GM10266 (cell line): ENCODE results near the gene HSPB8.

Source experiments
- DNase-seq: peaks from one replicate; pipeline ENCODE4 v3.0.0; 2012; ENCODE audit errors: extremely low spot score
- TF ChIP-seq, protein P1 (sequence below): IDR thresholded peaks from 2 replicates; pipeline ENCODE4 v1.5.1; 2012; ENCODE audit warnings: mild to moderate bottlenecking, low read depth; ENCODE audit not compliant: control insufficient read depth, insufficient read depth; ENCODE audit errors: missing control alignments

Gene HSPB8

DNA sequence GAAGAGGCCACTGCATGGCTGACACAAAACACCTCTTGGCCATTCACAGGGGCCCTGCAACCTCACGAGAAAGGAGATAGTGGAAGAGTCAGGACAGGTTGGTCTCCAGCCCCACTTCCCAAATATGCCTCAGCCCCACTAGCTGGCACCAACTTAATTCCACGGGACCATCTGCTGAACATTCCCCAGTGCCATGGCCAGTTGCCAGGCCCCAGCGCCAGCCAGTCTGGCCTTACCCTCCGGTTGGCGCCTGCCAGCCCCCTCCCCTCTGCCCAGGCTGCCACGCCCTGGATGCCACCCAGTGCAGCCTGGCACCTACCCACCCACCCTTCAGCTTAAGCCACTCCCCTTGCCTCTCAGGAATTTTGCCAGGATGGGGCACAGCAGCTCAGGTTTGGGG, 21.2 kb upstream of the HSPB8 start:
- TF ChIP-seq, protein P1, sequence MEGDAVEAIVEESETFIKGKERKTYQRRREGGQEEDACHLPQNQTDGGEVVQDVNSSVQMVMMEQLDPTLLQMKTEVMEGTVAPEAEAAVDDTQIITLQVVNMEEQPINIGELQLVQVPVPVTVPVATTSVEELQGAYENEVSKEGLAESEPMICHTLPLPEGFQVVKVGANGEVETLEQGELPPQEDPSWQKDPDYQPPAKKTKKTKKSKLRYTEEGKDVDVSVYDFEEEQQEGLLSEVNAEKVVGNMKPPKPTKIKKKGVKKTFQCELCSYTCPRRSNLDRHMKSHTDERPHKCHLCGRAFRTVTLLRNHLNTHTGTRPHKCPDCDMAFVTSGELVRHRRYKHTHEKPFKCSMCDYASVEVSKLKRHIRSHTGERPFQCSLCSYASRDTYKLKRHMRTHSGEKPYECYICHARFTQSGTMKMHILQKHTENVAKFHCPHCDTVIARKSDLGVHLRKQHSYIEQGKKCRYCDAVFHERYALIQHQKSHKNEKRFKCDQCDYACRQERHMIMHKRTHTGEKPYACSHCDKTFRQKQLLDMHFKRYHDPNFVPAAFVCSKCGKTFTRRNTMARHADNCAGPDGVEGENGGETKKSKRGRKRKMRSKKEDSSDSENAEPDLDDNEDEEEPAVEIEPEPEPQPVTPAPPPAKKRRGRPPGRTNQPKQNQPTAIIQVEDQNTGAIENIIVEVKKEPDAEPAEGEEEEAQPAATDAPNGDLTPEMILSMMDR: no peak
- DNase-seq: no peak

GRCh38 chr12:119157978-119158377, 20.8 kb upstream of the HSPB8 start:
- TF ChIP-seq, protein P1: no peak
- DNase-seq: no peak

GRCh38 chr12:119158402-119158801, 20.3 kb upstream of the HSPB8 start:
- DNase-seq: no peak

DNA sequence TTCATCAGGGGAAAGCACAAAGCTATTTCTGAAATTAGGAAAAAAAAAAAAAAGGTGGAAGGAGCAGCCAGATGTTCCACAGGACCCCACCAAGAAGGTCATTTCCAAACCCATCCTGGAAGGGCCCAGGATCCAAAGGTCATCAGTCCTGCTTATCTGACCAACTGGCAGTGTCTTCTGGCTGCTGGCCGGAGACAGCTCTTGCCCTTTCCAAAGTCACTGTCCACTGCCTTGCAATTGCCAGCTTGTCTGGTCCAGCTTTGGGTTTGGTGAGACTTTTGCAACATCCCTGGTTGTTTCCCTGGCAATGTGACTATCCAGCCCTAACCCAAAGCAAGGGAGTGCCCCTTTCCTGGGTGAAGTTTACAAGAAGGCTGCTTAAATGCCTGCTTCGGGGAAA, 18.9 kb upstream of the HSPB8 start:
- TF ChIP-seq, protein P1: no peak
- DNase-seq: no peak

More at GRCh38 chr12:119158402-119158801, 20.3 kb upstream of the HSPB8 start:
- TF ChIP-seq, protein P1: no peak

DNA sequence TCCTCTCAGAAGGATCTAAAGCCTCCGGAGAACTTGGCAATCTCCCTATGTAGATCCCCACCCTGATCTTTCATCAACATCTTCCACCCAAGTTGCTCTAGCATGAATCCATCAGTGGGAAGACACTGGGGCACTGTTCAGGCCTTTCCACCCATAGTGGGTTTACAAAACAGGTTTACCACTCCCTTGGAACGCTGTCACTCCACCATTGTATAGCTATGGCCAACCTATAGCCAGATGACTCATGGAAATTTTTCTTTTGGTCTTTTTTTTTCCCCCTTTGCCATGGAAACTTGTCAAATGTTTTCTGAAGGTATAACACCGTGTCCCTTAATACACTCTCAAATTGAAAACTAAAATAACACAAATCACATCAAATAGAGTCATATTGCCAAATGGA, 10.8 kb upstream of the HSPB8 start:
- DNase-seq: no peak
- TF ChIP-seq, protein P1: no peak

DNA sequence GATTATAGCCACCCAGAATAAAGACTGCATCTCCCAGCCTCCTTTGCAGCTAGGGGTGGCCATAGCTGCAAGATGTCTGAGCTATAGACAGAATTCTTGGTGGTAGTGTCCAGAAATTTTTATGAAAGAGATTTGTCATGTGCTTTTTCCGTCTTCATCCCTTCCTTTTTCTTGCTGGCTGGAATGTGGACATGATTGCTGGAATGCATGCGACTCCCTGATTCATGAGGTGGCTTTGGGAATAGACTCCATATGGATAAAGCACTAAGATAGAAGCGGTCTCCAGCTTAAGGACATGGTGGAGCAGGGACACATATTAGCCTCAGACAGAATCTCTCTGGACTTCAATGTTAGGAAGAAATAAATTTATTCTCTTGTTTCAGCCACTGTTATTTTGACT, 10.0 kb upstream of the HSPB8 start:
- no peak for DNase-seq
- TF ChIP-seq, protein P1: no peak

GRCh38 chr12:119169150-119169549, 9.6 kb upstream of the HSPB8 start:
- DNase-seq: no peak
- TF ChIP-seq, protein P1: no peak

DNA sequence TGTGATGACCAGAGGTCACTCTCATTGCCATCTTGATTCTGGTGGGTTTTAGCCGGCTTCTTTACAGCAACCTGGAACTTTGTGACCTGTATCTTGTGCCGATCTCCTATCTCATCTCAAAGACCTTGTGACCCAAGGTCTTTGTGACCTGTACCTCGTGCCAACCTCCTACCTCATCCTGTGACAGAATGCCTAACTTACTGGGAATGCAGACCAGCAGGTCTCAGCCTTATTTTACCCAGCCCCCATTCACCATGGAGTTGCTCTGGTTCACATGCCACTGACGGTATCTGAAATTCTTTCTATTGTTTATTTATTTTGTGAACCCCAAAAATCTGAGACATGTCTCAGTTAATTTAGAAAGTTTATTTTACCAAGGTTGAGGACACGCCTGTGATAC, 7.4 kb upstream of the HSPB8 start:
- TF ChIP-seq, protein P1: no peak

More for the DNA sequence above, 7.4 kb upstream of the HSPB8 start:
- DNase-seq: no peak
